SHP77 treated with DMSO at 0.1 percent for 48 hours (cell line): ENCODE results near the gene SEPTIN10.
"Not testable (repeated sequence)": the region's sequence is repeated elsewhere in the genome, so short reads cannot be mapped to it uniquely, and the experiment has no call there.

Experiments
- DNase-seq: peaks from one replicate; lab custom pipeline; 2025; lab: John Stamatoyannopoulos, UW

Gene SEPTIN10

DNA sequence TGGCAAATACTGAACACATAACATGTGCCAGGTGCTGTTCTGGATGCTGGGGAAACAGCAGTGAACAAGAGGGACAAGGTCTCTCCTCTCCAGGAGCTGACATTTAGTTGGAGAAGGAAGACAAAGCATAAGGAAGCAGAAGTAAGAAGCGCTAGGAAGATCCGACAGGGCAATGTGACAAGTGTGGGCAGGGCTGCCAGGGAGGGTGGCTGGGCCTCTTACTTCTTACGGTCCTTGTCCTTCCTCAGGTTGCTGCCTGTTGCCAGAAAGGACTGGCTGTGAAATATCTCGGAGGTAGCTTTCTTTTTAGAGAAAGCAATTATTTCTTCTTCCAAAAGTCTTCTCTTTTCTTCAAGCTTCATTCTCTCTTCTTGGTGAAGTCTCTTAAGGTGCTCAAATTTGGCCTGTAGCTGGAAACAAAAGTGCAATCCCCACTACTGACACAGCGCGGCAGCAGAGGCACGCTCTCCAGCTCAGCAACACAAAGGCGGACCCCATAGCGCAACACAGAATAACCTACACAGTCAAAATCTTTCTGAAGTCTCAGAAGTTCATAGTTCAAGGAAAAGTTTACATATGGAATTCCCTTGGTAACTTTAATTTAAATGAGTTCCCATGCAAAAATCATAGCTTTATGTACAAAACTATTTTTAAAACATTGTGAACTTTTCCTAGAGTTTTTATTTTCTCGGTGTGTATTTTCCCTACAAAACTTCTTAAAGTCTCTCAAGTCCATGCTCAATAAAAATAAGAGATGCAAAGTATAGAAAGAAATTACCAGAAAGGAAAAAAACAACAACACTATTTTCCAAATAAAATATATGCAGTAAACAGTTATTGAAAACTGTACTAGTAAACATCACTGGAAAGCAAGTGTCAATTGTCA lies 67.7 kb downstream of the SEPTIN10 start:
- peak; percentile 19 for DNase-seq

DNA sequence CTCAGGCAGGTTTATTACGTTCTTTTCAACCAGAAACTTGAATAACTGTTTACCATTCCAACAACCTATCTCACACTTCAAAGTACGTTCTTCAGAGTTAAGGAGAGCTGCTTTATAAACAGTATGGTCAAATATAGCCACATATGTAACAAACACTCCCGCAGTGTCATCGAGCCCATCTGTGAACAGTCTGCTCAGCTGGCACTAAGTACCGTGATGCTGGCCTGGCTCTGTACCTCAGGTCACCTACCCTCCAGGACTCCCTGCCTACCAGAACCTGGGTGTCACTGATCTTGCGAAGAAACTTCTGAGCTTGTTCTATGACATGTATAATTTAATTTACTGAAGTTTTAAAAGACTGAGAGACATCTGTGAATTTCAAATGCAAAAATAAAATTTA lies 71.4 kb downstream of the SEPTIN10 start:
- no peak for DNase-seq

DNA sequence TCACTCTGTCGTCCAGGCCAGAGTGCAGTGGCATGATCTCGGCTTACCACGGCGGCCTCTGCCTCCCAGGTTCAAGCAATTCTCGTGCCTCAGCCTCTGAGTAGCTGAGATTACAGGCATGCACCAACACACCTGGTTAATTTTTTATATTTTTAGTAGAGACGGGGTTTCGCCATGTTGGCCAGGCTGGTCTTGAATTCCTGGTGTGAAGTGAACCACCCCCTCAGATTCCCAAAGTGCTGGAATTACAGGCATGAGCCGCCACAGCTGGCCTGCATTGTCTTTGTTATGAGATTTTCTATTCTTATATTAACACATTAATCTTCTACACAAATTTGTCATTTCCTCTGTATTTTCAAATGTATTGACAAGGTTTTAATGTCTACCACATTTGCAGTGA lies 75.2 kb downstream of the SEPTIN10 start:
- DNase-seq = no peak

DNA sequence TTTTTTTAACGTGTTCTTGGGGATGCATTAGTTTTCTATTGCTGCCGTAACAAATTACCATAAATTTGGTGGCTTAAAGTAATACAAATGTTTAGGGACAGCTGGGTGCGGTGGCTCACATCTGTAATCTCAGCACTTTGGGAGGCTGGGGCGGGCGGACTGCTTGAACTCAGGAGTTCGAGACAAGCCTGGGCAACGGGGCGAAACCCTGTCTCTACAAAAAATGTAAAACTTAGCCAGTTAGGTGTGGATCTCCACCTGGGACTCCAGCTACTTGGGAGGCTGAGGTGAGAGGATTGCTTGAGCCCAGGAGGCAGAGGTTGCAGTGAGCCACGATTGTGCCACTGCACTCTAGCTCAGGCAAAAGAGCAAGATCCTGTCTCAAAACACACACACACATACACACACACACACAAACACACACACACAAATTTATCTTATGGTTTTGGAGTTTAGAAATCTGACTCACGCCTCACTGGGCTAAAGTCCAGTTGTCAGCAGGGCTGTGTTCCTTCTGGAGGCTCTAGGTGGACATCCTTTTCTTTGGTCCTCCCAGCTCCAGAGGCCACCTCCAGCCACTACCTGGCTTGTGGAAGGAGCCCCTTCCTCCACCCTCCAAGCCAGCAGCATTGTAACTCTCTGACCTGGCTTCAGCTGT lies 76.1 kb downstream of the SEPTIN10 start:
- DNase-seq = no peak

DNA sequence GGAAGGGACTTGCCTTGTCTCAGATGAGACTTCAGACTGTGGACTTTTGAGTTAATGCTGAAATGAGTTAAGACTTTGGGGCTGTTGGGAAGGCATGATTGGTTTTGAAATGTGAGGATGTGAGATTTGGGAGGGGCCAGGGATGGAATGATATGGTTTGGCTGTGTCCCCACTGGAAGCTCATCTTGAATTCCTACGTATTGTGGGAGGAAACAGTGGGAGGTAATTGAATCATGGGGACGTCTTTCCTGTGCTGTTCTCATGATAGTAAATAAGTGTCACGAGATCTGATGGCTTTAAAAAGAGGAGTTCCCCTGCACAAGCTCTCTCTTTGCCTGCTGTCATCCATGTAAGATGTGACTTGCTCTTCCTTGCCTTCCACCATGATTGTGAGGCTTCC lies 77.2 kb downstream of the SEPTIN10 start:
- not testable (repeated sequence) for DNase-seq

DNA sequence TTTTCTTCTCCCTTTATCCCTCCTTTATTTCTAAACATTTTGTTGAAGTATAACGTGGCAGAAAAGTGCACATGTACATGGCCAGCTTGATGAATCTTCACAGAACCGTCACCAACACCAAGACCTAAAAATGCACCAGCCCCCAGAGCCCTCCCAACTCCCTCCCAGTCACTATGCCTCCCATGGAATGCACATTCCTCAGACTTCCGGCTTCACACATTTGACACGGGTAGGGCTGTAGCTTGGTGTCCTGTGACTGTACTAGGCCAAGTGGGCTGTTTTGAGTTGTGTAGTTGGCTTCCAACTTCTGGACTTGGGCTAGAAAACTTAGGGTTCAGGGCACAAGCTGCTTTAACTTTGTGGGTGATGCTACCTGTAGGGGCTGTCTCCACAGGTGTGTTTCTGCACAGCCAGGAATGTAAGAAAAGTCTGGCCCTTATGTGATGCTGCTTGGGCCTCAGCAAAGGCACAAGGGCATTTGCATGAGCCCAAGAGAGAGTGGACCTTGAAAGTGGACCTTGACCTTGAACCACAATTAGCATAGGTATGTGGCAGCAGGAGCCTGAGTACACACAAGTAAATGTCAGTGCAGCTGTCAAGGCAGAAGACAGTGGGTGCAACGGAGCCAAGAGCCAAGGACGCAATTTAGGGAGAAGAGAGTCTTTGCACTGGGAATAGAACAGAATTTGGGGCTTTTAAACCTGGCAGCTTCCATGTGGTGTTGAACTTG lies 78.4 kb downstream of the SEPTIN10 start:
- DNase-seq = no peak

DNA sequence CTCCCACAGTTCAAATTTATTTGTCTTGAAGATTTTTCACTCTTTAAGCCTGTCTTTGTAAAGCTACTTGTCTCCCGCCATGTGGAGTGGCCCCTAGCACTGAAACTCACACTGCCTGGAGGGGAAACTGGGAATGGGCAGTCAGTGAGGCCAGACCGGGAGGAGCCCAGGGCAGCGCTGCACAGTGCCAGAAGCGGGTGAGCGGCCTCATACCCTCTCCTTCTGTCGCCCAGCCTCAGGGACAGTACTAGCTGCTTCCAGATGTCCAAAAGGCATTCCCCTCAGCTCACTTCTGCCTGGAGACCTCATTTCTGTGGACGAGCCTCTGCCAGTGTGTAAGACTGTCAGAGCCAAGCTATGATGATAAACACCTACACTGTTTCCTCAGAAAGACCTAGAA lies 79.9 kb downstream of the SEPTIN10 start:
- no peak for DNase-seq

DNA sequence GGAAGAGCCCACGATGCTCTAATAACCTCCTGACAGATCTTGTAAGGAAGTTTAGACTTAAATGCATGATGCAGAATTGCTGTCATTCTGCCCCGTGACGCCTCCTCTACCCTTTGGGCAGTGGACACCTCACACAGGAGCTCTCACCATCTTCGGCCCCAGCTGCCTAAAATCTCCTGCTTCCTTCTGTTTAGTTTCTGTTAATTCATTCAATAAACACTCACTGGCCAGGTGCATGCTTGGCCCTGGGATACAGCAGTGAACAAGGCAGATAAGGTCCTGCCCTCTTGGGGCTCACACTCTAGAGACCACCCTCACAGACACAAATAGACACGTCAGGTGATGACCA lies 81.1 kb downstream of the SEPTIN10 start:
- DNase-seq = no peak

DNA sequence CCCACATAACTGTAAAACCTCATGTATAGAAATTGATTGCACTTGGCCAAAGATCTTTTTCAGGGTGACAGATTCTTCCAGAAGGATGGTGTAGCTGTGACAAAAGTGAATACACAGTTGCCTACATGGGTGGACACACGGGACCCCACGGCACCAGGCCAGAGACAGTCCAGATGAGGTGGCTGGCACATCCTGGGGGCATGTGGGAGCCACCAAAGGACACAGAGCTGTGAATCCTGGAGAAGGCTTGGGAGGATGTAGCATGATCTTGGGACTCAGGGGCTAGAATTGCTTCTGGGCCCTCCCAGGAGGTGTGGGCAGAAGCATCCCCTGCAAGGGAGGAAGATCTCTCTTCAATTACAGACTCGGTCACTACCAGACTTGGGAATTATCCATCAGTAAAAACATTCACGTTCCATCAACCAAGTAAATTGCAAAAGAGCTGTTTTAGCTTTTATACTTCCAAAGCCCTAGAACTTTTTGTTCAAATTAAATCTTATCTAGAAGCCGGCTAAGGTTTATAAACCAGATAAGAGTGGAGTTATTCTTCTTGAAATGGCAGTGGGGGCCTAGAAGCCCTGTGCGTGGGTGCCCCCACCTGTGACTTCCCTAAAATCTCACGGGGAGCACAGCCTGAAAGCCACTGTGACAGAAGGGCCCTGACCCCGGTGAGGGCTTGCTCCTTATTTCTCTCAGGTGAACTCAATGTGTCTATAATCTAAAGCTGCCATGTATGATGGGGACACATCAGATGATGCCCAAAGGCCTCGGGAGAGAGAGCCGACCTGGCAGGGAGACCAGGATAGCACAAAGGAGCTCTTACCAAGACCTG lies 81.7 kb downstream of the SEPTIN10 start:
- no peak for DNase-seq

DNA sequence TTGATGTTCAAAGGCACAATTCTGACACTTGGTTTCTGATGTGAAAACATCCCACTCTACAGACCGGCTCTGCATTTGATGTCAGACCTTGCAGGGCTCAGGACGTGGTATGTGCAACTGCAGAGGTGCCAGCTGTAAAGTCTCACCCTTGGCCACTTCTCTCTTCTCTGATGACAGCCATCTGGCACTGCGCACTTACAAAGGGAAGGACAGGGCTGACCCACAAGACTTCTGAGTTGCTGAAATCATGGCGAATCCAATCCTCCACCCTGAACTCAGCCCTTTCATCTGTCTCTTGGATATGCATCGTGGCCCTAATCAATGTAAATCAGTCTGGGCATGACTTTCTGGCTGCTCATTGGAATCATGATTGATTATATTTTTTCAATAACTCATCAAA lies 82.5 kb downstream of the SEPTIN10 start:
- no peak for DNase-seq

DNA sequence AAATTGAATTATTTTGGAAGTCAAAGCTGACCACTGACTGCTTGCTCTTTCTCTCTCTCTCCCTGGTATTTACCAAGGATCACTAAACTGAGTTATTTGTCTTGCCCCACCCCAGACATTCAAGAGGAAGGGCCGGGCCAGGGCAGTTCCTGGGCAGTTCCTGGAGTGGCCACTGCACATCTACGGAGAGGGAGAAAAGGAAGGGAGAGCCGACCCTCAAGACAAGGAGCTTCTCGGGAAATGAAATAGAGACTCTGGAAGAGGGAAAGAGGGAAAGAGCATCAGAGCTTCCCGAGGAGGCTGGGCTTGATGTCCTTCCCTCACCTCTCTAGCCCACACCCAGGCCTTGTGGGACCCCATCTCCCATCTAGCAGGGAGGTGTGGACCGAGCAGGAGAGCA lies 83.1 kb downstream of the SEPTIN10 start:
- DNase-seq = no peak

DNA sequence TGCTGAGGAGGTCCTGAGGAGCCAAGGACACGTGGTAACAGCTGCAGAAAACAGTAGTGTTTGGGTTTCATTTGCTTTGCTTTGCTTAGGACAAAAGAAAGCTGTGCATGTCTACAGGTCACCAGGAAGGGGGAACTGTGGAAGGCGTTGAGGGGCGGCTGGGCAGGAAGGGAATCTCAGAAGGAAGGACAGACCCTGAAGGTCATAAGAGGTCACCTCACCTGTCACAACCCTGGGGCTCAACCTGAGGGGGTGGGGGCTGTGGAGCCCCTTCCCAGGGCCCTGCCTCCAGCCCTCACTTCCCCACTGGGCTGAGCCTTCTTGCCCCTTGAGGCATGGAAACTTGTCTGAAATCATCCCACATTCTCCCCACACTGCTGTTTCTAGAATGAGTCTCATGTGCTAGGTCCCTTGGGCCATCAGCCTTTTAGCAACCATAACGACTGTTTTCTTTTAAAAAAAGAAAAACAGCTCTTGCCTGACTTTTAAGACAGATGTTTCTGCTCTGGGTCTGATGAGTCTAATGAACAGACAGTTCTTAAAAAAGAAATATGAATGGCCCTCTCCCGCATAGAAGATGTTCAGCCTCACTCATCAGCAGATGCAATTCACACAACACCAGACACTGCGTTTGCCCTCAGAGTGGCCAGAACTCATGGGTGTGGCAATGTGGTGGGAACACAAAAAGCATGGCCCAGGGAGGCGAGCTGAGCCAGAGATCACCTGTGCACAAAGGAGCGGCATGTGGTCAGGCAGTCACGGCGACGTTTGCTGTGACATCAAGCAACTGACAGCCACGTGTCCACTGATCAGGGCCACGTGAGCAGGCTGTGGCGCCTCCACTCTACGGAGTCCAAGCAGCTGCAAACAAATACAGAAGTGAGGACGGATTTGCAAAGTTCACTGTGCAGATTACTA lies 84.0 kb downstream of the SEPTIN10 start:
- DNase-seq = no peak

DNA sequence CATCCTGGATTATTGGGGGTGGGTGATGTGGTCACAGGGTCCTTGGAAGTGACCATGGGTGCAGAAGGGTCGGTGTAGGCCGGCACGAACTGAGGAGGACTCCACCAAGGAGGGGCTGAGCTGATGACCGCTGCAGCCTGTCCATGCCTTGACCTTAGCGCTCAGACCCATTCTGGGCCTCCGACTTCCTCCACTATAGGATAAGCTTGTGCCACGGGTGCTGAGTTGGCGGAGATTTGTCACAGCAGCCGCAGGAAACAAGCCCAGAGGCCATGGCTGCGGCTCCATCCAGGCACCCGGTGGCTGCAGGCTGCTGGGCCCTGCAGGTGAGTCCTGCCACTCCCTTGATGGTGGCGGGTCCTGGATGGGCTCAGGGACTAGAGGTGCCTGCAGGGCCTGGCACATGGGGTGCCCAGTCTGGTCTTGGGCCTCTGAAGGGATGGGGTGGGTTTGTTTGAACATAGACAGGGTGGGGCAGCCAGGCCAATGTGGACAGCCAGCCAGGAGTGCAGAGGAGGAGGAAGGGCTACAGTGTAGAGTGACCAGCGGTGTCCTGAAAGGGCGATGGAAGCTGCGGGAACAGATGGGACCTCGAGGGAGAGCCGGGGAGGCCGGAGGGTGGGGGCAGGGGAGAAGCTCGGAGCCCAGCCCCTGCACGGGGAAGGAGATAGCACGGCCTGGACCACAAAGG lies 84.8 kb downstream of the SEPTIN10 start:
- DNase-seq = no peak

DNA sequence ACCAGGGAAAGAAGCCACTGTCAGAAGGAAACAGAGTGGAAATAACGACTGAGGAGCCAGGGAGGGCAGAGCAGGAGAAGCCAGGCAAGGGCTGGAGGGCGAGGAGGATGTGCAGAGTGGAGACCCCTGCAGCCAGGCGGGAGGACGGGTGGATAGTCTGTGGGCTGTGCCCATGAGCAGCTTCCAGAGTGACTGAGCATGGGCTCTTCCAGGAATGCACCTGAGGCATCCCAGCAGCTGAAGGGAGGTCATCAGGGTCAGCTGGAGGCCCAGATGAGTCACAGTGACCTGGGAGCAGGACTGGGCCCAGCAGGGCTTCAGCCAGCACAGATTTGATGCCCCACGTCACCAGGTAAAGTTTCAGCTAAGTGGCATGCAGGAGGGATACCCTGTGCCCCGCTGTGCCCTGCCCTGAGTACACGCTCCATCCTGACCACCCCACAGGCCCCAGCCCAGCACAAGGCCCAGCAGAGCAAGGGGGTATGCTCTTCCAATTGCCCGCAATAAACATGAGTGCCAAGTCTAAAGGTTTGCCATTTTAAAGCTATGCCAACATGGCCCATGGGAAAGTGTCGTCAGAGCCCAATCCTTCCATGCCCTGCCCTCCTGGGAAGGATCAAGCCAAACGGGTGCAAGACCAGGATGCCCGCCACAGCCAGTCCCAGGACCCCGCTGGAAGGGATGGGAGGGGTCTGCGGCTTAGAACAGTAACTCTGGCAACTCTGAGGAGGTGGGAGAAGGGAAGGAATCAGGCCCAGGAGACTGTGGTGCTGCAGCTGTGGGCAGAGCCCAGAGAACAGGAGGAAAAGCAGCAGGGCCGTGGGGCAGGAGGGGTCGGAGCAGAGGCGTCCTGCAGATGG lies 85.7 kb downstream of the SEPTIN10 start:
- DNase-seq = no peak

DNA sequence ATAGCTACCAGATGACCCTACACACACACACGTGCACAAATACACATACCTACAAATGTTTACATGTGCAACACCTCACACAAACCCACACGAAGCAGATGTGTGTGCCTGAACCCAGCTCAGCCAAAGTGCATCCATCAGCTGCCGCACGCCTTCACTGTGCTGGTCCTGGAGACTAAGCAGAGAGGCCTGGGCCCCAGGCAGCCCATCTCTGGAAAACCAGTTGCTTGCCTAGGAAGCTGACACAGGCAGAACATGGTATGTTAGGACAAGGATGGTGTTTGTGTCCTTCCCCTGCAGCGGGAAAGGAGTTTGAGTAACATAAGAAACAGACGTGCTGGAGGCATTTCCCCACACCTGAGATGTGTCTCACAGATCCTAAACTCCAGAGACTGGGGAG lies 86.7 kb downstream of the SEPTIN10 start:
- DNase-seq = no peak

DNA sequence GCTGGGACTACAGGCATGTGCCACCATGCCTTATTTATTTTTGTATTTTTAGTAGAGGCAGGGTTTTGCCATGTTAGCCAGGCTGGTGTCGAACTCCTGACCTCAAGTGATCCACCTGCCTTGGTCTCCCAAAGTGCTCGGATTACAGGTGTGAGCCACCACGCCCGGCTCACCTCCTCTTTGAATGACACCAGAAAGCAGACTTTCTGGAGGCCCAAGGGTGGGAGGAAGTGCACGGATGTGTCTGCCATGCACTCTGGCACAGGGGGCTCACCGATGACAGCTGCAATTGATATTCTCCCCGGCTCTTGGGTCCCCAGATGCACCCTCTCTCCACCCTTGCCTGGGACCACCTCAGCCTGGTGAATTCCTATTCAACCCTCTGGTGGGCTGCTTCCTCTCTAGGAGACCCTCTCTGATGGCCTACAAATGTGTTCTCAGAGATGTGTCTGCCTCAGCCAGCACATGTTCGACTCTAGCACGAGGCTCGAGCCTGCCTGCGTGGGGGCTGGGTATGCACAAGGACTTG lies 87.3 kb downstream of the SEPTIN10 start:
- no peak for DNase-seq

DNA sequence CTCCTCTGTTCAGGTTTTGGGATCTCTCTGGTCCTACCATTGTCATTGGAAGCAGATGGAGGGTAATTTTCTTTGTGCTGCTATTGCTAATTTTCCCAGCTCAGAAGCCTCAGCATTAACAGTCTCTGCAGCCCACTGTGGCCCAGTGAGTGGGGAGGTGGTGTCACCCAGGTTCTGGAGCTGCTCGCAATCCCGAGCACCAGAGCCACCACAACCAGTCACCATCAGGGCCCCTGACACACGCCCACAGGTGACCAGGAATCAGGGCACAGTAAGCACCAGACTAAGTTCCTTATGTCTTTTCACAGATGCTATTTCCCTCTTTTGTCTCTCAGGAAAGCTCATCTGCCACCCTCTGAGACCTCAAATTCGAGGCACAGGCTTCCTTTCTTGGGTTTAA lies 87.9 kb downstream of the SEPTIN10 start:
- DNase-seq = no peak

DNA sequence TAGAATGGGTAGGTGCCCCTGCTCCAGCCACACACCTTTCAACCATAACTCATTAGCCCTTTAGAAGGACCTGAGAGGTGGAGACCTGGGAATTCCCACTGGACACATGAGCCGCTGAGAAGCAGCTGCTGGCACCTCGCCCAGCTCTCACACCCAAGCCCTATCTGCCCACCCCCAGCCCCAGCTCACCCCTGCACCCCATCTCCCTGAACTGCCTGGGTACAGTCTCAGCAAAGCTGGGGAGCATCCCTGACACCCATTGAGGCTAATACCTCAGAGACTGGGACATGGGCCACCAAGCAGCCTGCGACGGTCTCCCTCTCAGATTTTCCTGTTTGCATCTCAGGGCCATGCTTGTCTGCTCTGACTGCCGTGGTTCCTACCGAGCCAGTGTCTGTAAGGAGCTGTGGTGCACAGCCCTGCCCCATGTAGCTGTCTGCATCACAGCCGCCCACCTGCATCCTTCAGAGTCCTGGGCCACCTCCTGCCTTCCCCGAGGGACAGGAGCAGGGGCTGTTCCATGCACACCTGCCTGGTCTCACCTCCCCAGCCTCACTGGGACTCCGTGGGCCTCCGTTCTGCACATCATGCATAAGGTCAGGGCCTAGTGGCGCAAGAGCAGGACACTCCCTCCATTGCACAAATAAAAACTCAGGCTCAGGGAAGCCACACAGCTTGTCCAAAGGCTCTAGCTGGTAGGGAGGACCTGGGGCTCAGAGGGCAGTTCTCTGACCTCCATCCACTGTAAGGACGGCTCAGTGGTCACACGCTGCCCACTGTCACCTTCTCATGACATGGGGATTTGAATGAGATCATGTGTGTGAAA lies 90.0 kb downstream of the SEPTIN10 start:
- no peak for DNase-seq
